Lower leg skin (tissue), 3 donors: ENCODE results near the gene GLG1.

Source experiments
- POLR2A ChIP-seq, 2 donors: fragments of 450-650 bp; IDR thresholded peaks; one replicate each; pipeline ENCODE4 v1.6.1; 2016 to 2017; ENCODE audit warnings: antibody characterized with exemption in 2 of 2, mild to moderate bottlenecking in 1 of 2, moderate library complexity in 1 of 2
- TF ChIP-seq, protein P1 (sequence below), 3 donors: fragments of 450-650 bp; IDR thresholded peaks; one replicate each; pipeline ENCODE4 v1.5.1; 2016; ENCODE audit warnings: antibody characterized with exemption in 3 of 3, mild to moderate bottlenecking in 3 of 3, moderate library complexity in 2 of 3

DNA sequence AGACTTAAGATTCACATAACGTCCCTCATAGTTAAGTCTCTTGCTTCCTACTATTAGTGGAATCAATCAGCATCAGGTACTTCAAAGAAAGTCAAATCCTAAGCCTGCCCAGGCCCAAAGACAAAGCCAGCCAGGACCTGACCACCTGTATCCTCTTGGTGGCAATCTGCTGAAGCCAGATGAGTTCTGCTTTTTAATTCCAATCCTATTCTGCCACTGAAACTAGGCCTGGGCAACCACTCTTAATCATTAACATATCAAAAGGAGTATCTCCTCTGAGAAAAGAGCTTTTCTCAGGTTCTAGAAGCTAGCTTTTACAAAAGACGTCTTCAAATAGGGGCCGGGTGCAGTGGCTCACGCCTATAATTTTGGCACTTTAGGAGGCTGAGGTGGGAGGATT is 15.1 kb upstream of the GLG1 start:
- TF ChIP-seq POLR2A (IDR thresholded peaks at IDR 0.05): no peak
- TF ChIP-seq, protein P1, sequence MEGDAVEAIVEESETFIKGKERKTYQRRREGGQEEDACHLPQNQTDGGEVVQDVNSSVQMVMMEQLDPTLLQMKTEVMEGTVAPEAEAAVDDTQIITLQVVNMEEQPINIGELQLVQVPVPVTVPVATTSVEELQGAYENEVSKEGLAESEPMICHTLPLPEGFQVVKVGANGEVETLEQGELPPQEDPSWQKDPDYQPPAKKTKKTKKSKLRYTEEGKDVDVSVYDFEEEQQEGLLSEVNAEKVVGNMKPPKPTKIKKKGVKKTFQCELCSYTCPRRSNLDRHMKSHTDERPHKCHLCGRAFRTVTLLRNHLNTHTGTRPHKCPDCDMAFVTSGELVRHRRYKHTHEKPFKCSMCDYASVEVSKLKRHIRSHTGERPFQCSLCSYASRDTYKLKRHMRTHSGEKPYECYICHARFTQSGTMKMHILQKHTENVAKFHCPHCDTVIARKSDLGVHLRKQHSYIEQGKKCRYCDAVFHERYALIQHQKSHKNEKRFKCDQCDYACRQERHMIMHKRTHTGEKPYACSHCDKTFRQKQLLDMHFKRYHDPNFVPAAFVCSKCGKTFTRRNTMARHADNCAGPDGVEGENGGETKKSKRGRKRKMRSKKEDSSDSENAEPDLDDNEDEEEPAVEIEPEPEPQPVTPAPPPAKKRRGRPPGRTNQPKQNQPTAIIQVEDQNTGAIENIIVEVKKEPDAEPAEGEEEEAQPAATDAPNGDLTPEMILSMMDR (IDR thresholded peaks at IDR 0.05): no peak
